Measurements from ENCODE around the gene LILRB4.
"Not testable (repeated sequence)": the region's sequence is repeated elsewhere in the genome, so short reads cannot be mapped to it uniquely, and the experiment has no call there.

Gene LILRB4

GRCh38 chr19:54653181-54653809, 9.5 kb upstream of the LILRB4 start:
- DNase-seq: peak; percentile 11

DNA sequence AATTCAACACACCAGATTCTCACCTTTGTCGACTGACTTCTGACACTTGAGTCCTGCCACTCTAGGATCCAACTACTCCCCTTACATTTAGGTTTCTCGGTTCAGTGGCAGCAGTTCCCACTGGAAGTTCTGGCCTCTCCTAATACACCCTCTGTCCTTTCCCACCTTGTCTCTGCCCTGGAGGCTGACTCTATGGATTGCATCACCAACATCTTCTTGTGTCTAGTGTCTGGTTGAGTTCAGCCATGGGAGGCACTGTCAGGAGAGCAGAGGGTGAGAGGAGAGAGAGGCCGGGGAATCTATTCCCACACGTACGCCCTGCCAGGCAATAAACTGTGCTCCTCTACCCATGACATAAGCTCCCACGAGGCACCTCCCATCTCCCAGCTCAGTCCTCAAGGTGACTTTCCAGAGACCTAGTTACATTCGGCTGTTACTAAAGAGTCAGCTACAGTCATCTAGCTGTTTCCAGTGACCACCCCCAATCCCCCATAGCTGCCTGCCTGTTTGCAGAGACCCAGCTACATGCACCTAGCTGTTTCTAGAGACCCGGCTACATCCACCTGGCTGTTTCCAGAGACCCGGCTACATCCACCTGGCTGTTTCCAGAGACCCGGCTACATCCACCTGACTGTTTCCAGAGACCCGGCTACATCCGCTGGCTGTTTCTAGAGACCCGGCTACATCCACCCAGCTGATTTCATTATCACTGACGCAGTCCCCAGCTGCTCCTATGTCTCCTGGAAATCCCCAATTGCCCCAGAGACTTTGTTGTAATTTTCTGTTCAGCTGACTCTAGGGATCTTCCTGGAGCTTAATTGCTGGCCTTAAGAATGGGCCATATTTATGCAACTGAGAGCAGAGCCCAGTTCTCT, 8.1 kb upstream of the LILRB4 start:
- no peak for DNase-seq

DNA sequence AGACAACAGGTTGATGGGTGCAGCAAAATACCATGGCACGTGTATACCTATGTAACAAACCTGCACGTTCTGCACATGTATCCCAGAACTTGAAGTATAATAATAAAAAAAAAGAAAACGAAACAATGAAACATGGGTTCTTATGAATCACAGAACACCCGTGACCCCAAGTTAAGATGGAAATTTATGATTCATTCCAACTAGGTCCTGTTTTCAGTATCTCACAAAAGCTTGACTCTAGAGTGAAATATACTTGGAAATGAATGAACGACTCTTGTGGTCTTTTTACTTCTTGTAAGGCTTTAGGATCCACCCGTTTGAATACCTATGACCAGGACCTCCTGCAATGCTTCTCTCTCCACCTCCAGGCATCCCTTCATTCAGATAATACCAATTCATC, 3.5 kb upstream of the LILRB4 start:
- no peak for DNase-seq

- no peak for DNase-seq
Observed at GRCh38 chr19:54660306-54660705, 2.5 kb upstream of the LILRB4 start.

DNA sequence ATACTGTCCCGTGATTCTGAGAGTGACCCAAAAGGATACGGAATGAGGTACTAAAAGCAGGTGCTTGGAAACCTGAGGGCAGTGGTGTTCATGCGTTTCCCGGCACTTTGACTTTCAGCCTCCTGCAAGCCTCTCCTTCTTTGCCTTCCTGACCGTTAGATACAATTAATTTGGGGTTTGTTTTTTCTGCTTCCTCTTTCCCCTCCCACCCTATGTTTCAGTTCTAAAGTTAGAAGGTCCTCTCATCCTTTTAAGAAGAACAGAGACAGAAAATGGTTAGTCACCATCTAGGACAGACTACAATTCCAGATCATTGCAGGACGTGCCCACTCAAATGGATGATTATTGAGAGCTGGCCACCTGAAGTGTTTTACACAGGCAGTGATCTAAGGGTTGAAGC, 1.8 kb upstream of the LILRB4 start:
- no peak for DNase-seq

- DNase-seq: no peak
Observed at GRCh38 chr19:54661846-54662481, 821 bp upstream of the LILRB4 start.

DNA sequence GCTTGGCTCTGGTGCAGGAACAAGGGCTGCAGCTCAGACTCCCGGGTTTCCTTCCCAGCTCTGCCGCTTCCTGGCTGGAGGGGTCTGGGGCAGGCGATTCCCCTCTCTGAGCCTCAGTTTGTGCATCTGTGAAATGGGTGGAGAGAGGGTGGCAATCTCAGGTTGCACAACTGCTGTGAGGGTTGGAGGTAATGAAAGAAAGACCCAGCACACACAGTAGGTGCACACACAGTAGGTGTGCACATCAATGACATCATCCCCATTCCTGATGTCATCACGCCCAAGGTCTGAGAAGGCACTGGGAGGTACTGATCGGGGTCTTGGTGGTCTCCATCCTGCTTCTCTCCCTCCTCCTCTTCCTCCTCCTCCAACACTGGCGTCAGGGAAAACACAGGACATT, 2.7 kb downstream of the LILRB4 start:
- no peak for DNase-seq

DNA sequence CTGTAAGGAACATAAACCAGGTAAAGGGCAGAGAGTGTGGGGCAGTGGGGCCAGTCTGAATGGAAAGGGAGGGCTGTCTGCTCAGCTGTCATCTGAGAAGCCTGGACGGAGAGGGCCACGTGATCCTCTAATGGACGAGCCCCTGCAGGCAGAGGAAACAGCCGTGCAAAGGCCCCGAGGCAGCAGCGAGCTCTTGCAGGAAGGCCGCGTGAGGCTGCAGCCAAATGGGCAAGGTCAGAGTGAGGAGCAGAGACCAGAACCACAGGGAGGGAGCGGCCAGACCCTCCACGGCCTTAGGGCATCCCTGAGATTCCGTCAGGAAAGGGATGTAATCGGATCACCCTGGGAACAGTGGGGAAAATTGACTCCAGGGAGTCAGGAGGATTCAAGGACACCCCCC, 4.4 kb downstream of the LILRB4 start:
- DNase-seq: no peak

DNA sequence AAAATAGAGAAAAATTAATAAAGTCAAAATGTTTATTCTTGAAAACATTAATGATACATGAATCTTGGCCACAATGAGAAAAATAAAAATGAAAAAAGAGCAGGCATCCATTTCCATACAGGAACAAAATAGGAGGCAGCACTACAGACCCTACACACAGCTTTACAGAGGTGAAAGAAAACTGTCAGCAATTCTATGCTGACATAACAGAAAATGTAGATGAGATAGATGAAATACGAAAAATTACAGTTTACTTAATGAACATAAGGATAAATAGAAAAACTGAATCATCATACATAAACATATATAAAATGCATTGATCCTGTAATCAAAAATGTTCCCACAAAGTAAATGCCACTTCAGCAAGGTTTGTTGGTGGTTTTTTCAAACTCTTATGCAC, 5.6 kb downstream of the LILRB4 start:
- DNase-seq: no peak

DNA sequence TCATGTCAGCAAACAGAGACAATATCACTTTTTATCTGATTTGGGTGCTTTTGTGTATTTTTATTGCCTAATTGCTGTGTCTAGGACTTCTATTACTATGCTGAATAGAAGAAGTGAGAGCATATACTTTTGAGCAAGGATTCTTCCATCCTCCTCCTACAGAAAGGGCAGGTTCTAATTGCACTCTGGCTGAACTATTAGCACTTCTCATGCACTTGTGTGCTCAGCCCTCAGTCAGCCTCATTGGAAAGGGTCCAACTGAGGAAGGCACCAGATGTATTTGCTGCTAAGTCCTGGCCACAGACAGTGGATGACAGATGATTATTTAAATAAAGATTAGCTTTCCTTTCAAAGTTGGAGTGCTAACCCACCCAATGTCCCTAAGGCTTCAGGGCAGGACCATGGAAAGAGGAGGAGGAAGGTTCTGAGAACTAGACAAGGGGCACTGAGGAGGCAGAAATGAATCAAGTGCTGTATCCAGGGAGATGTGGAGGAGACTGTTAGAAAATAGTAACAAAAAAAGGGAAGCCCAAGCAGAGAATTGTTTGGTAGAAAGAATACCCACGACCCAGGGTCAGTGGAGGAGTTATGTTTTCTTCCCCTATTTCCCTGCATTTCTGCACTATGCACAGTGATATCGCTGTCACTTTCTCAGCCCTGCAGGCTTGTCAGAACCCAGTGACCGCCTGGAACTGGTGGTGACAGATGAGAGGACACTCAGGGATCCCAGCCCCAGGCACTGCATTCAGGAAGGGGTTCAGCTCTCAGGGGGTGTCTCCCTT, 8.0 kb downstream of the LILRB4 start:
- no peak for DNase-seq

GRCh38 chr19:54673222-54673621, 10.4 kb downstream of the LILRB4 start:
- DNase-seq: no peak

DNA sequence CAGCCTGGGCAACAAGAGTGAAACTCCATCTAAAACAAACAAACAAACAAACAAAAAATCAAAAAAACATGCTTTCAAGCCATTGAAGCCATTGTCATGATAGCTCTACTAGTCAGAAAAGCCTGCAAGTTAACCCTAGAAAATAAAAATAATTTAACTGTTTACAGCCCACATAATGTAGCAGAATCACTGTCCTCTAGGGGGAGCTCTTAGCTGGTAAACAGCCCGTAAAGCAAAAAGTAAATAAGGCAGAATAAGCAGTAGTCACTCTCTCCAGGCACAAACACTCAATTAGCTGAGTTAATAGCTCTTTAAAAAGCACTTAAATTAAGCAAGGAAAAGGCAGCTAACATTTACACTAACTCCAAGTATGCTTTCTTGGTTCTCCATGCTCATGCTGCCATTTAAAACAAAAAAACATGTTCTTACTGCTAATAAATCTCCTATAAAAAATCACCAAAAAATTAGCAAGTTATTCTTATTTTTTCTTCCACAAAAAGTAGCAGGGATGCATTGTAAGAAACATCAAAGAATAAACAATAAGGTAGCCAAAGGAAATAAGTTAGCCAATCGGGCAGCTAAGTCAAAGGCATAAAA, 11.3 kb downstream of the LILRB4 start:
- no peak for DNase-seq

GRCh38 chr19:54676210-54676834, 13.5 kb downstream of the LILRB4 start:
- DNase-seq: peak; percentile 3

DNA sequence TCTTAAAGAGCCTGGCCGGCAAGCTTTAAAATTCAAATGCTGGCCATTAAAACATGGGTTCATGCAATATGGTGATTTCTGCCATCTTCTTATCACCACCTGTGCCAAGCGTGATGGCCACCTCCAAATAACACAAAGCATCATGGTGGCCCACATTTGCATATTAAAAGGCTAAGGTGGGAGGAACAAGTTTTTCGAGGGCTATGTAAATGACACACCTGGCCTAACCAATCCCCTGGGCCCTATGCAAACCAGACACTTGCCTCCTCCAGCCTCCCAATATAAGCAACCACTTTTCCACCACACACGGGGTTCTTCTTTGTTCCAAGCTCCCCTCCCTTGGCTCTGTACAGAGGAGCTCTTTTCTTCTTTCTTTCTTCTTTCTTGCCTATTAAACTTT, 14.4 kb downstream of the LILRB4 start:
- DNase-seq: no peak

GRCh38 chr19:54681596-54681995, 18.8 kb downstream of the LILRB4 start:
- DNase-seq: not testable (repeated sequence)

DNA sequence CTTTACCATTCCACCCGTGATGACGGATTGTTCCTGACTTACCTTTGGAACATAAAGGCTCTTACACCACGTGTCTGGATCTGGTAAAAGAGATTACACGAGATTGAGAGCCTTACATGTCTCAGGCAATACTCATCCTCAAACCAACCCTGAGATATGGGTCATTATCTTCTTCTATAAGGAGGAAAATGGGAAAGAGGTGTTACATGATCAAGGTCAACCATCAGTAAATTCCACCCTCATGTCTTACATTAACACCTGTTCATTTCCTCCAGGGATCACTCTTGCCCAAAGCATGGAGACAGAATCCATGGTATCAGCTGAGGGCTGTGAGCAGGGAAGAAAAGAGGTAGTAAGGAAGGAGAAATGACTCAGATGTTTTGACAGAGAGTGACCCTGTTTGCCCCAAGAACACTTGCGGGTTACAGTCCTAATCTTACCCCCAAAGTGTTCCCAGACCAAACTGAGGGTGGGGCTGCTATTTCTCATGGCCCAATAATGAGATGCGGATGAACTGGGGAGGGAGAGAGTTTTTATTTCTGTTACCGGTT, 19.6 kb downstream of the LILRB4 start:
- no peak for DNase-seq

GRCh38 chr19:54684527-54684926, 21.7 kb downstream of the LILRB4 start:
- DNase-seq: no peak

DNA sequence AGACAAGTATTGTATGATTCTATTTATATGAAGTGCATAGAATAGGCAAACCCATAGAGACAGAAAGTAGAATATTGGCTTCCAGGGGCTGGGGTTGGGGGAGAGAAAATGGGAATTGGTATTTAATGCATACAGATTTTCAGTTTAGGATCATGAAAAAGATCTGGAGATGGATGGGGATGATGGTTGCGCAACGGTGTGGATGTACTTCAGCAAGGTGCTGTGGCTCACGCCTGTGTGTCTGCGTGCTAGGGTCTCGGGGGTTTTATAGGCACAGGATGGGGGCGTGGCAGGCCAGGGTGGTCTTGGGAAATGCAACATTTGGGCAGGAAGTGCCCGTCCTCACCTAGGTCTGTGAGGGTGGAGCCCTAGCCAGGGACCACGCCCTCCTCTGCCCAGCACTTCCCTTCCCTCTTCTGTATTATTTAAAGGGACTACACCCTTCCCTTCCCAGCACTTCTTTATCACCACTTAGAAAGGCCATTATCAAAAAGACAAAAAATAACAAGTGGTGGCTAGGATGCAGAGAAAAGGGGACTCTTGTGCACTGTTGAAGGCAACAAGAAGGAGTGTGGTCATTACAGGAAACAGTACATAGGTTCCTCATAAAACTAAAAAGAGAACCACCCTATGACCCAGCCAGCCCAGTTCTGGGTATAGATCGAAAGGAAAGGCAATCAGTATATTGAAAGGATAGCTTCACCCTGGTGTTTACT, 29.0 kb downstream of the LILRB4 start:
- no peak for DNase-seq

- no peak for DNase-seq
Observed at GRCh38 chr19:54692298-54692615, 29.5 kb downstream of the LILRB4 start.

DNA sequence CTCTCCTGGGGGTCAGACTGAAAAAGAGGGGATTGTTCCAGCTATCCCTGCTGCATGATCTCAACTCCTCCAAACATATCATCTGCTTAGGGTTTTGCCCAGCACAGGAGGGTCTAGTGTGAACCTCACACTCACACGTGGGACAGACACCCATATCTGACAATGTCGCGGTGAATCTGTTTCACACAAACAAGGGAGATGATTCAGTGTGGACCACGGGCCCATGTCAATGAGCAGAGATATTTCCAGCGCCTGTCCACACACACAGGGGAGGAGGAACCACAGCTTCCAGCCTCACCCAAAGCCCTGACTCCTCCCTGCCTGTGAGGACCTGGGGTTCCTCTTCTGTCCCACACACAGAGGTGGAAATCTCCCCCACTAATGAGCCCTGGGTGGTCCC, 31.9 kb downstream of the LILRB4 start:
- DNase-seq: no peak

GRCh38 chr19:54696117-54696548, 33.3 kb downstream of the LILRB4 start:
- no peak for DNase-seq

All from GF-D8 (cell line).